NCI-H1105 (cell line): ENCODE results near the gene DLG3.
"Not testable (repeated sequence)": the region's sequence is repeated elsewhere in the genome, so short reads cannot be mapped to it uniquely, and the experiment has no call there.

Experiments
- DNase-seq: peaks from one replicate; lab custom pipeline; 2025; lab: John Stamatoyannopoulos, UW

DLG3 gene

GRCh38 chrX:70444326-70444945 lies at the start of gene DLG3:
DLG3 (plus strand) TSS chrX:70444835; CDS start chrX:70445202, 367 bp downstream.
- DNase-seq: peak; percentile 32

DNA sequence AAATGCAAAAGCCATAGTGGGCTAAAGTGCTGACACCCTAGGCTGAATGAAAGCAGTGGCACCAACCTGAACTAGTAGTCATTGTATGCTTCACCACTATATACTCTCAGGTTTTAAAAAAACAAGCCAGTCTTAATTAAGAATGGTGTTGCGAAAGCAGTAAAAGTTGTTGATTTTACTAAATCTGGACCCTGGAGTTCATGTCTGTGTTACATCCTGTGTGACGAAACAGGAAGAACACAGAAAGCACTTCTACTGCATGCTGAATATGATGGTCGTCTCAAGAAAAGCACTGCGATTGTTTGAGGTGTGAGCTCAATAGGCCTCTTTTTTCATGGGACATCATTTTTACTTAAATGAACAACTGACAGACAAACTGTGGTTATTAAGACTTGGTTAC lies 45.7 kb upstream of the DLG3 start:
- no peak for DNase-seq

DNA sequence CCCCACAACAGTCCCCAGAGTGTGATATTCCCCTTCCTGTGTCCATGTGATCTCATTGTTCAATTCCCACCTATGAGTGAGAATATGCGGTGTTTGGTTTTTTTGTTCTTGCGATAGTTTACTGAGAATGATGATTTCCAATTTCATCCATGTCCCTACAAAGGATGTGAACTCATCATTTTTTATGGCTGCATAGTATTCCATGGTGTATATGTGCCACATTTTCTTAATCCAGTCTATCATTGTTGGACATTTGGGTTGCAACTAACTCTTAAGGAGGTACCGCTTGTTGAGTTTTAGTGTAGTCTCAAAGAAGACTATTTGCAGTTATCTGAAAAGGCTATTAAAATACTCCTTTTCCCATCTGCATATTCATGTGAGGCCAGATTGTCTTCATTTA lies 44.5 kb upstream of the DLG3 start:
- DNase-seq: not testable (repeated sequence)

- DNase-seq: no peak
Measured at GRCh38 chrX:70402721-70403120, 41.9 kb upstream of the DLG3 start.

GRCh38 chrX:70405003-70405402 lies 39.6 kb upstream of the DLG3 start:
- no peak for DNase-seq

DNA sequence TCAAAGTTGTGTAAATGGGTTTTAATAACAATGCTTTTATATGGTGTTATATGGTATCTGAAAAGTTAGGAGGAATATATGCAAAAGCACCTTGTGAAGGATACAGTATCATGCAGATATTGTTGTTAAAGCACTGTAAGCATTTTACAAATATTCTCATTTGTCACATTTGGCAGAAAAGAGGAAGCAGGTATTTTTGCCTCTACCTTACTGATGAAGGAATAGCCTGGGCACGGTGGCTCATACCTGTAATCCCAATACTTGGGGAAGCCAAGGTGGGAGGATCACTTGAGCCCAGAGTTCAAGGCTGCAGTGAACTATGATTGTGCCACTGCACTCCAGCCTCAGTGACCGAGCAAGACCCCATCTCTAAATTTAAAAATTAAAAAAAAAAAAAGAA lies 33.7 kb upstream of the DLG3 start:
- DNase-seq: no peak

- no peak for DNase-seq
Measured at GRCh38 chrX:70411475-70411874, 33.2 kb upstream of the DLG3 start.

DNA sequence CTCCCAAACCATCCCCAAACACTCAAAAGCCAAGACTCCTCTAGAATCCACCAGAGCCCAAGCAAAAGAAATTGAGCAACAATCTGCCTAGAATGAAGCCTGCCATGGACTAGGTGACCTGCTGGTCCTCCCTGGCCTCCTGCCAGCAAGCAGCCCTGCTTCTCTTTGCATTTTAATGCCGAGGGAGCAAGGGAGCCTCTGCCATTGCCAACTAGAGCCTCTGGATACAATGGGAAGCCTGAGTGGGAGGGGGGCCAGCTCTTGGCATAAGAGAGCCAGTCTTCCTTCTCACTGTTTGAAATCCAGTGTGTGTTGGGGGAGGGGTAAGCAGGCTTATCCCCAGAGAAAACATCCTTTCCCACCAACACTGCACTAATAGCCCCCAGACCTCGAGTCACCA lies 23.0 kb upstream of the DLG3 start:
- no peak for DNase-seq

DNA sequence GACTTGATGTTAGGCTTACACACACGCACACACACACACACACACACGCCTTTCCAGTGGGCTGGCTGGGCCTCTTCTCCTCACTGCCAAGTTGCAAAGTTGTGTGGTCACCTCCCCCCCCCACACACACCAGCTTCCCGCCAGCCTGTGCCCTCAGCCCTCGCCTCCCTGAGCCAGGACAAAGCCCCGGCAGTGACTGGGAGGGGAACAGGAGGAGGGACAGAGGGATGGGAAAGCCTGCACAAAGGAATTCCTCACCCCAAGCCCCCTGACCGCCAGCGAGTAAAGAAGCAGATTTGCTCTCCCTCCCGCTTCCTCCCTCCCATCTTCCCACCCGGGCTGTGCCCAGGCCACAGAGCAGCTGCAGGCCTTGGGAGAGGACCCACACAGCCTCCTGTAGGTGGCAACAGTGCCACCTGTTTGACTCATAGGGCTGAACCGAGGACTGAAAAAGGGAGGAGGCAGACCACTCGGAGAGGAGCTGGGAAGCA lies 21.7 kb upstream of the DLG3 start, which contains the start of gene GDPD2:
Gene GDPD2, plus strand, starts transcription at position 464 of the 491 bp plus-strand sequence. CDS start 1,671 bp downstream, outside the sequence.
- peak; percentile 45 for DNase-seq

DNA sequence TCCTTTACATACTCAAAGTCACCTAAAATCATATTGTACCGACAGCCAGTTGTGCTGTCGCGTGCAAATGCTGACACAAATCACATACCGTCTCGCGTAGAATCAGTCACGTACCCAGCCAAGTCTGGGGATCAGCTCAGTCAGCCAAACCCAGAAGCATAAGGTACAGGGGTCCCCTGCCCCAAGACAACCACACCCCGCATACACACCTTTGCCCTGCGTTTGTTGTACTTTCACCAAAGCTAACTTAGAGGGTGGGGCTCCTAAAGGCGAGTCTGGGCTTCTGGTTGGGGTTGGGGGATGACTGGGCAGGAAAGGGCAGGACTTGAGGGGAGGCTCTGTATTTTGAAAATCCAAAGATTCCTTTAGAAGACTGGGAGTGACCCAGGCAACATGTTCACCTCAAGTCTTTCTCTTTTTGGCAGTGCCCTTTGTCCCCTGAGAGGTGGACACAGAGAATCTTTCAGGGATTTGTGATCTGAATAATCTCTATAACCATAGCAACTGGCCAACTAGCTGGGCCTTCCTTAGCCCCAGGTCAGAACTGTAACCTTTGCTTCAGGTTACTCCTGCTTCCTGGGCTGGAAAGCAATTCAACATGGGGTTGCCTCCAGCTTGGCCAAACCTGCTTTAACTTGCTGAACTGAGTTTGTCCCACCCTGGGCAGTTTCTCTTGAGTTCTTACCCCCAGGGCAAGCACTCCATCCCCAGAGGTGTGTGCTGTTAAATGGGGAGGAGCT lies 20.5 kb upstream of the DLG3 start:
- no peak for DNase-seq

- DNase-seq: no peak
Measured at GRCh38 chrX:70424801-70425200, 19.8 kb upstream of the DLG3 start.

DNA sequence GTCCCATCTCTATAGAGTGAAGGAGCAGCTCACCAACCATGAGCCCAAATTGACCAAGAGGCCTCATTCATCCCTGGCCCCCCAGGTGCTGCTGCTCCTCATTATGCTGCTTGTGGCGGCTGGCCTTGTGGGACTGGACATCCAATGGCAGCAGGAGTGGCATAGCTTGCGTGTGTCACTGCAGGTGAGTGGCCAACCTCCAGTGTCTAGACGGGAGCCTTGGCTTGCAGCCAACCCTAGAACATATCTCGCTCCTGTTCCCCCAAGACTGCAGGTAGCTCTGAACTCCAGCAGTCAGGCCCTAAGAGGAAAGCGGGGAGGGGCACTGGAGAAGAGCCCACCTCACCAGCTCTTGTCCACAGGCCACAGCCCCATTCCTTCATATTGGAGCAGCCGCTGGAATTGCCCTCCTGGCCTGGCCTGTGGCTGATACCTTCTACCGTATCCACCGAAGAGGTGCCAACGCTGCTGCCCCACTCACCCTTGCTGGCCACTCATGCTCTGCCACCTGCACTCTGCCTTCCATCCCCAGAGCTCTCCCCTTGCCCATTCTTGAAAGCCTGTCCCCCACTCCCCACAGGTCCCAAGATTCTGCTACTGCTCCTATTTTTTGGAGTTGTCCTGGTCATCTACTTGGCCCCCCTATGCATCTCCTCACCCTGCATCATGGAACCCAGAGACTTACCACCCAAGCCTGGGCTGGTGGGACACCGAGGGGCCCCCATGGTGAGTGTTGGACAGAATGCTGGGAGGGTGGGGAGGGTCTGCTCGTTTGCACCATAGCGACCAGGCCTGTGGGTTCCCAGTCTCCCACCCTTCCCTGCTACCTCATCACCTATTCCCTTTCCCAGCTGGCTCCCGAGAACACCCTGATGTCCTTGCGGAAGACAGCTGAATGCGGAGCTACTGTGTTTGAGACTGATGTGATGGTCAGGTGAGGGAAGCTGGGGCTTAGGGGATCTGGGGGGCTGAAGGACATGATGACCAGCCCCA lies 18.1 kb upstream of the DLG3 start:
- DNase-seq: no peak

- no peak for DNase-seq
Measured at GRCh38 chrX:70427365-70427764, 17.3 kb upstream of the DLG3 start.

DNA sequence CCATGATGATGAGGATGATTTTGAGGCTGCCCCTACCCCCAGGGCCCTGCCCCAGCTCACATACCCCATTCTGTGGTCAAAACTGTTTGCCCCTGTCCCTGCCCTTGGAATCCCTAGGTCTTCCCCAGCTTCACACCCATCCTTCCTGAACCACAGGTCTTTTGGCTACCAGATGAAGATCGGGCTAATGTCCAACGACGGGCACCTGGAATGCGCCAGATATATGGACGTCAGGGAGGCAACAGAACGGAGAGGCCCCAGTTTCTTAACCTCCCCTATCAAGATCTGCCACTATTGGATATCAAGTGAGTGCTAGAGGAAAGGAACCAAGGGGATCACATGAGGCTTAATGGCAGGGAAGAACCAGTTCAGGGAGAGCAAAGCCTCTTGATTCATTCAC lies 14.9 kb upstream of the DLG3 start:
- DNase-seq: no peak

- no peak for DNase-seq
Measured at GRCh38 chrX:70432936-70433847, 11.4 kb upstream of the DLG3 start.

- peak; percentile 55 for DNase-seq
Measured at GRCh38 chrX:70433848-70434351, 10.7 kb upstream of the DLG3 start.

- peak; percentile 79 for DNase-seq
Measured at GRCh38 chrX:70434352-70434866, 10.2 kb upstream of the DLG3 start.

- DNase-seq: no peak
Measured at GRCh38 chrX:70434914-70435586, 9.6 kb upstream of the DLG3 start.

DNA sequence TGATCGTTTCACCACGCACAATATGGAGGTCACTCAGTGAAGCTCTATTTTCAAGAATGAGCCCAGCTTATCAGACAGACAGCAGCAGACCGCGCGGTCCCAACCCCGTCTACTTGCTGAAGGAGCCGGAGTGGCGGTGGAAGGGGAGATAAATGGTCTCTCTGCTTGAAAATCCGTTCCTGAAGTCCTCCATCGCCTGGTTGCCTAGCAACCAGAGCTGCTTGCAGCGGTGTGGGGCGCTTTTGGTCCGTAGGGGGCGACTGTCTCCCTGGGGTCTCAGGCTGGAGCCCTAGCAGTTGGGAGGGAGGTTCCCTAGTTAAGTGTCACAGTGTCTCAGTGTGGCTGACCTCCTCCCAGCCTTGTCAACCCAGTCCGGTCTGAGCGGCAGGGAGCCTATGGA lies 8.3 kb upstream of the DLG3 start:
- peak; percentile 17 for DNase-seq

GRCh38 chrX:70437011-70437410 lies 7.6 kb upstream of the DLG3 start:
- DNase-seq: no peak
